ENCODE measurements around the gene CA12.

CA12 gene

DNA sequence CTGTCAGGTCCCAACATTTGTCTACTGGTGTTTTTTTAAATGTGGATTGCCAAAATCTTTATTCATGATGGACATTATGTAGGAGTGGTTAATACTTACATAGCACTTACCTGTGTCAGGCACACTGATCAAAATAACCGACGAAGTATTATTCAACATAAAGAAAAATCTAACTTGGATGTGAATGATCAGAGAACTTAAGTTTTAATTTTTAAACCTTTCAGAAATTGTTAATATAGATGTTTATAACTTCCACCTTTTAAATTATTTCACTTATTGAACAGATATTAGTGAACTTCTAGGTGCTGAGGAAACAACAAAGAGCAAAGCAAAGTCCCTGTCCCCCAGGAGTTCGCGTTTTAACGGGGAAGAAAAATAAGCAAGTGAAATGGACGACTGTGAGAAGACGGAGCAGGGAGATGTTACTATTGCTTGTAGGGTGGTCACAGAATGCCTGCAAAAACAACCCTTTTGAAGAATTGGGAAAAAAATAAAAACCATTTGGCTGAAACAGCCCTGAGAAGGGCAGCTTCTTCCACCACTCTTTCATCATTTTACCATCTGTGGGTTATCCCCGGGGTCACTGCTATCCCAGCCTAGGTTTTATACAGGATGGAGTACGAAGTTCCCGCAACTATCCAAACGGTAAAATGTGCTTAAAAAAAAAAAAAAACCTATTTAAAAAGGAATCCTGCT lies 105.2 kb downstream of the CA12 start:
- no peaks in the 10 kb centered on the region for H3K27me3 ChIP-seq (ENCODE audit: insufficient read depth, low read length, poor library complexity, severe bottlenecking)
- peak overlapping the region; percentile 62 for H2AFZ ChIP-seq (ENCODE audit: low read length)
- H3F3A ChIP-seq (ENCODE audit: low read depth): peaks cover 4% of the 10 kb centered on the region; the same call in 1 of the 2 replicates

DNA sequence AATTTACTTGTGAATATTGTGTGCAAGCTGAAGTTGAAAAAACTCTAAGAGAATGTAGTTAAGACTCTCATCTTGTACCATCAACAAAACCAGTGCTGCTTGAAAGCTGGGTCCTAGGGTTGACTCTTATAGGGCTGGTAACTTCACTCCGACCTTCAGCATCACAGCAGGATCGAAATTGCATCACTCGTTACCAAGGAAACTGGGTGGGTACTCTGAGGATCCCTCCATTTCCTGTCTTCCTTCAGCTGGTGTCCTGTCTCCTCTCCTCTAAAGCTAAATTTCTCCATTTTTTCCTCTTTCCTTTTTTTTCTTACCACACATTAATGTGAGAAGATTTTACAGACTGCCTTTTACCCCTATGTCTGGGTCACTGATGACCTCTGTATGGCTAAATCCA lies 107.2 kb downstream of the CA12 start:
- H3K36me3 ChIP-seq (ENCODE audit: insufficient read depth, low read length): no peaks in the 10 kb centered on the region
- H3K79me2 ChIP-seq (ENCODE audit: insufficient read depth, low read length): peaks cover 14% of the 10 kb centered on the region
- H3K27me3 ChIP-seq (ENCODE audit: insufficient read depth, low read length, poor library complexity, severe bottlenecking): no peaks in the 10 kb centered on the region
- H3K4me3 ChIP-seq (ENCODE audit: low read length, poor library complexity, severe bottlenecking): no peak overlapping the region
- no peak overlapping the region for H2AFZ ChIP-seq (ENCODE audit: low read length)
- peak overlapping the region; percentile 13 for H3K4me2 ChIP-seq (ENCODE audit: low read depth, low read length, poor library complexity, severe bottlenecking)
- no peaks in the 10 kb centered on the region for H3K9me3 ChIP-seq (ENCODE audit: insufficient read depth, low read depth, low read length)
- peaks cover 4% of the 10 kb centered on the region; the same call in 1 of the 2 replicates for H3F3A ChIP-seq (ENCODE audit: low read depth)
- H3K9ac ChIP-seq (ENCODE audit: low read depth, low read length, poor library complexity, severe bottlenecking): no peak overlapping the region
- peaks cover 38% of the 10 kb centered on the region for H3K4me1 ChIP-seq (ENCODE audit: insufficient read depth, low read length, poor library complexity, severe bottlenecking)
- H4K20me1 ChIP-seq (ENCODE audit: insufficient read depth, low read length, poor library complexity, severe bottlenecking): no peaks in the 10 kb centered on the region
- TF ChIP-seq, protein P1, sequence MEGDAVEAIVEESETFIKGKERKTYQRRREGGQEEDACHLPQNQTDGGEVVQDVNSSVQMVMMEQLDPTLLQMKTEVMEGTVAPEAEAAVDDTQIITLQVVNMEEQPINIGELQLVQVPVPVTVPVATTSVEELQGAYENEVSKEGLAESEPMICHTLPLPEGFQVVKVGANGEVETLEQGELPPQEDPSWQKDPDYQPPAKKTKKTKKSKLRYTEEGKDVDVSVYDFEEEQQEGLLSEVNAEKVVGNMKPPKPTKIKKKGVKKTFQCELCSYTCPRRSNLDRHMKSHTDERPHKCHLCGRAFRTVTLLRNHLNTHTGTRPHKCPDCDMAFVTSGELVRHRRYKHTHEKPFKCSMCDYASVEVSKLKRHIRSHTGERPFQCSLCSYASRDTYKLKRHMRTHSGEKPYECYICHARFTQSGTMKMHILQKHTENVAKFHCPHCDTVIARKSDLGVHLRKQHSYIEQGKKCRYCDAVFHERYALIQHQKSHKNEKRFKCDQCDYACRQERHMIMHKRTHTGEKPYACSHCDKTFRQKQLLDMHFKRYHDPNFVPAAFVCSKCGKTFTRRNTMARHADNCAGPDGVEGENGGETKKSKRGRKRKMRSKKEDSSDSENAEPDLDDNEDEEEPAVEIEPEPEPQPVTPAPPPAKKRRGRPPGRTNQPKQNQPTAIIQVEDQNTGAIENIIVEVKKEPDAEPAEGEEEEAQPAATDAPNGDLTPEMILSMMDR (conservative IDR thresholded peaks at IDR 0.05; ENCODE audit: low read length): no peak
- H3K9me2 ChIP-seq (replicated peaks; ENCODE audit: low read depth, low read length): no peaks in the 10 kb centered on the region

More for the DNA sequence above, 105.2 kb downstream of the CA12 start:
- H3K36me3 ChIP-seq (ENCODE audit: insufficient read depth, low read length): no peaks in the 10 kb centered on the region
- no peaks in the 10 kb centered on the region for H3K9me2 ChIP-seq (replicated peaks; ENCODE audit: low read depth, low read length)
- peak overlapping the region; percentile 79 for H3K9ac ChIP-seq (ENCODE audit: low read depth, low read length, poor library complexity, severe bottlenecking)
- peaks cover 46% of the 10 kb centered on the region for H3K4me1 ChIP-seq (ENCODE audit: insufficient read depth, low read length, poor library complexity, severe bottlenecking)
- TF ChIP-seq, protein P1 (conservative IDR thresholded peaks at IDR 0.05; ENCODE audit: low read length): no peak
- no peak for TF ChIP-seq EZH2phosphoT487 (IDR thresholded peaks at IDR 0.05; ENCODE audit: borderline replicate concordance)
- peaks cover 14% of the 10 kb centered on the region for H3K79me2 ChIP-seq (ENCODE audit: insufficient read depth, low read length)
- peak overlapping the region; percentile 75 for H3K4me3 ChIP-seq (ENCODE audit: low read length, poor library complexity, severe bottlenecking)
- peak overlapping the region; percentile 85 for H3K4me2 ChIP-seq (ENCODE audit: low read depth, low read length, poor library complexity, severe bottlenecking)
- H4K20me1 ChIP-seq (ENCODE audit: insufficient read depth, low read length, poor library complexity, severe bottlenecking): no peaks in the 10 kb centered on the region
- H3K9me3 ChIP-seq (ENCODE audit: insufficient read depth, low read depth, low read length): no peaks in the 10 kb centered on the region
